ENCODE results near the gene ARSH.
A peak's percentile ranks its signal among the peaks of the same experiment; 100 is the strongest.
"Not testable (repeated sequence)": the region's sequence is repeated elsewhere in the genome, so short reads cannot be mapped to it uniquely, and the experiment has no call there.

Gene ARSH

GRCh38 chrX:2984342-2984741 lies 22.0 kb upstream of the ARSH start:
- H3K36me3 Mint-ChIP-seq (ENCODE audit: low read depth): no peaks in the 10 kb centered on the region

DNA sequence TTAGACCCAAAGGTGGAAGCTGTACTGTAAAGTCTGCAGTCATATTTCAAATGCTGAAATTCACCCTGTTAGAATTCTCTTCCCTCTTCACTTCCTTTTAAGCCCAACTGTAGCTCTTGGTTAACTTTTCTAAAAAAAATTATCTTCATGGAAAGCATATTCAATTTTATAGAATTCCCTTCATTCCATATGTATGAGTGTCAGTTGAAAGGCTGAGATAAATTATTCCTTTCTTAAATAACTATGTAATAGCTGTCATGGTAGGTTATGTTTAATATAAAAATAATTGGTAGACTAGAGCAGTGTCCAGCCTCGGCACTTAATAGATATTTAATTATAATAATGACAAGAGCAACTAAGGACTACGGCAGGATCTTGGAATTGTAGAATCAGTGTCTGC lies 16.8 kb upstream of the ARSH start:
- DNase-seq (ENCODE audit: low spot score): no peak
- H3K36me3 Mint-ChIP-seq (ENCODE audit: low read depth): no peaks in the 10 kb centered on the region

More at GRCh38 chrX:2984342-2984741, 22.0 kb upstream of the ARSH start:
- H3K4me3 Mint-ChIP-seq: no peak overlapping the region
- H3K27ac Mint-ChIP-seq: no peak overlapping the region
- H3K4me1 Mint-ChIP-seq (ENCODE audit: low read depth): no peaks in the 10 kb centered on the region
- no peaks in the 10 kb centered on the region for H3K27me3 Mint-ChIP-seq (ENCODE audit: low read depth)
- H3K9me3 Mint-ChIP-seq: no peaks in the 10 kb centered on the region
- DNase-seq (ENCODE audit: low spot score): no peak

GRCh38 chrX:3010532-3010931 lies 4.2 kb downstream of the ARSH start:
- Mint-ChIP-seq H3K27ac (no peak overlapping the region), H3K27me3 (ENCODE audit: low read depth) (no peaks in the 10 kb centered on the region), H3K9me3 (peaks cover 11% of the 10 kb centered on the region), H3K36me3 (ENCODE audit: low read depth) (no peaks in the 10 kb centered on the region), H3K4me3 (no peak overlapping the region), H3K4me1 (ENCODE audit: low read depth) (no peaks in the 10 kb centered on the region)
- no peak for DNase-seq (ENCODE audit: low spot score)

More for the DNA sequence above, 16.8 kb upstream of the ARSH start:
- Mint-ChIP-seq H3K9me3 (no peaks in the 10 kb centered on the region), H3K27ac (no peak overlapping the region), H3K4me3 (no peak overlapping the region), H3K4me1 (ENCODE audit: low read depth) (no peaks in the 10 kb centered on the region), H3K27me3 (ENCODE audit: low read depth) (no peaks in the 10 kb centered on the region)

DNA sequence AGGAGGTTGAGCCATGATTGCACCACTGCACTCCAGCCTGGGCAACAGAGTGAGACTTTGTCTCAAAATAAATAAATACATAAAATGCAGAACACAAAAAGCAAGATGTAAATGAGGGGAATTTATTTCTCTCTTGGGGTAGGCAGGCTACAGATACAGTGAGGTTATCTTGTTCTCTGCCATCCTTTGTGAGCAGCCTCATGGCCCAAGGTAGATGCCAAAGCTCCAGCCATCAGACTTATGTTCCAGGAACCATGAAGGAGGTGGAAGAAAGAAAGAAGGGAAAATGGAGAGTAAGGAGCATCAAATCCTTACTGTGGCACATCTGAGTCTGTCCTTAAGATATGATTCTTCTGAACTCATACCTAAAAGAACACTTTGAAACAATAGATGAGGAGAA lies 11.1 kb downstream of the ARSH start:
- H3K9me3 Mint-ChIP-seq: peaks cover 7% of the 10 kb centered on the region
- H3K27me3 Mint-ChIP-seq (ENCODE audit: low read depth): no peaks in the 10 kb centered on the region
- H3K4me3 Mint-ChIP-seq: no peak overlapping the region
- no peaks in the 10 kb centered on the region for H3K4me1 Mint-ChIP-seq (ENCODE audit: low read depth)
- H3K27ac Mint-ChIP-seq: no peak overlapping the region
- DNase-seq (ENCODE audit: low spot score): no peak
- no peaks in the 10 kb centered on the region for H3K36me3 Mint-ChIP-seq (ENCODE audit: low read depth)

GRCh38 chrX:3024176-3024575 lies 17.8 kb downstream of the ARSH start:
- Mint-ChIP-seq H3K4me3 (no peak overlapping the region), H3K9me3 (no peaks in the 10 kb centered on the region), H3K4me1 (ENCODE audit: low read depth) (no peaks in the 10 kb centered on the region), H3K36me3 (ENCODE audit: low read depth) (no peaks in the 10 kb centered on the region), H3K27me3 (ENCODE audit: low read depth) (no peaks in the 10 kb centered on the region), H3K27ac (no peak overlapping the region)
- DNase-seq (ENCODE audit: low spot score): no peak

GRCh38 chrX:3026074-3026815 lies 19.9 kb downstream of the ARSH start:
- DNase-seq (ENCODE audit: low spot score): no peak
- Mint-ChIP-seq H3K27ac (no peak overlapping the region), H3K9me3 (no peaks in the 10 kb centered on the region), H3K27me3 (ENCODE audit: low read depth) (no peaks in the 10 kb centered on the region), H3K4me1 (ENCODE audit: low read depth) (no peaks in the 10 kb centered on the region), H3K36me3 (ENCODE audit: low read depth) (no peaks in the 10 kb centered on the region), H3K4me3 (no peak overlapping the region)

DNA sequence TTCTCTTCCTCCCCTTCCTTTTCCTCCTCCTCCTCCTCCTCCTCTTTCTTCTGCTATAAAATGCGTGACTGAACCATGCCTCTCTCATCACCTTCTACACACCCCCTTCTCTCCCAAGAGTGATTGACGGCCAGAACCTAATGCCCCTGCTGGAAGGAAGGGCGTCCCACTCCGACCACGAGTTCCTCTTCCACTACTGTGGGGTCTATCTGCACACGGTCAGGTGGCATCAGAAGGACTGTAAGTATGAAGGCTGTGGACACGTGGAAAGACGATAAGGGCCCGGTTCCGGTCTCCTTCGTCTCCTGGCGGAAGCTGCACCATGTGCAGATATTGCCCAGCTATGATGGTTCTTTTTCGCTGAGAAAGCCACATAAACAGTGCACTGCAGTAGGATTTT lies 22.8 kb downstream of the ARSH start:
- H3K27ac Mint-ChIP-seq: no peak overlapping the region
- H3K4me3 Mint-ChIP-seq: no peak overlapping the region
- DNase-seq (ENCODE audit: low spot score): no peak
- no peaks in the 10 kb centered on the region for H3K9me3 Mint-ChIP-seq
- H3K4me1 Mint-ChIP-seq (ENCODE audit: low read depth): no peaks in the 10 kb centered on the region
- no peaks in the 10 kb centered on the region for H3K36me3 Mint-ChIP-seq (ENCODE audit: low read depth)
- H3K27me3 Mint-ChIP-seq (ENCODE audit: low read depth): no peaks in the 10 kb centered on the region

DNA sequence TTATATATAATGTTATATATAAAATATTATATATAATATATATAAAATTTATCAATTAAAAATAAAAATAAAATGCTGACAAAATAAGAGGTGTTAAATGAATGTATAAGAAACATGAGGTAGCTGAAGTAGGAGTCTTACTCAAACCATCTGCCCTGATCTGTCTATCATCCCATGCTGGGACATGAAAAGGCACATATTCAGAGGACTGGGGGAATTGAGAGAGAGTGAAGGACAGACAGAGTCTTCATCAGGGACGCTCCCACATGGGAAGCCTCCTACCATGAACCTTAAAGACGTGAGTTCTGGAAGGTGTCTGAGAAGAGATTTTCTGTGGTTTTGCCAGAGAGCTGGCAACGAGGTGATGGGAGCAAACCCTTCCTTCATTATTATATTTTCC lies 30.9 kb downstream of the ARSH start:
- Mint-ChIP-seq H3K4me1 (ENCODE audit: low read depth) (no peaks in the 10 kb centered on the region), H3K27me3 (ENCODE audit: low read depth) (no peaks in the 10 kb centered on the region), H3K27ac (no peak overlapping the region), H3K36me3 (ENCODE audit: low read depth) (no peaks in the 10 kb centered on the region), H3K4me3 (no peak overlapping the region), H3K9me3 (no peaks in the 10 kb centered on the region)
- DNase-seq (ENCODE audit: low spot score): no peak

DNA sequence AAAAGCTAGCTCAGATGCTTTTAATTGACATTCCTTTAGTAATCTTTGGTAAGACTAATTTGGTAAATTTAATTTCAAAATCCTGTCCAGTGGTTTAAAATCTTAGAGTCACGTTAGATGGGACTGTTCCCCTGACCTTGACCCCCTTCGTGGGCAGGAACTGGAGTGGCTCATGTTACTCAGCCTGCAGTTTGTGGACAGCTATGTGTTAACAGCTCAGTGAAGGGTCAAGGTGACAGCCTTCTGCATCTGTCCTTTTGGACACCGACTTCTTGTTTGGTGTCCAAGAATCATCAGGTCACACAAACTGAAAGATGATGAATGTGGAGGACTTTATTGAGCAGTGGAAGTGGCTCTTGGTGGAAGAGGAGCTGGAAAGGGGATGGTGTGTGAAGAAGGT lies 37.9 kb downstream of the ARSH start:
- Mint-ChIP-seq H3K4me3 (no peak overlapping the region), H3K36me3 (ENCODE audit: low read depth) (no peaks in the 10 kb centered on the region), H3K9me3 (no peaks in the 10 kb centered on the region), H3K4me1 (ENCODE audit: low read depth) (peaks cover 7% of the 10 kb centered on the region), H3K27me3 (ENCODE audit: low read depth) (no peaks in the 10 kb centered on the region), H3K27ac (no peak overlapping the region)
- no peak for DNase-seq (ENCODE audit: low spot score)

DNA sequence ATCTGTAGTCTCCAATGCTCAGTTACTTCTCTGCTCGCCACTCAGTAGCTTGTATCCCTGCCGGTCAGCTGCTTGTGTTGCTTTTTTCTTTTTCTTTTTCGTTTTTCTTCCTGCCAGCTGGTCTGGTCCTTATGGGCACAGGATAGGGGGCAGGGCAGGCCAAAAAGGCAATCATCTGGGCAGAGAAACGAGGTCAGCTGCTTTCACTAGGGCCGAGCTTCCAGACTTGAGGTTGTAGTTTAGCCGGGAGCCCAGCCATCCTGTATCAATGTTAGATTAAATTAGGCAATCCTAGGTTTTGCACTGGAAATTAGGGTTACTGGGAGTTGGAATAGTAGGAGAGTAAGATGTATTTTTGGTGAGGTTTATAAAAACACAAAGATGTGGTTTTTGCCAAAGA lies 38.3 kb downstream of the ARSH start:
- Mint-ChIP-seq H3K9me3 (no peaks in the 10 kb centered on the region), H3K36me3 (ENCODE audit: low read depth) (no peaks in the 10 kb centered on the region), H3K4me1 (ENCODE audit: low read depth) (peaks cover 7% of the 10 kb centered on the region), H3K4me3 (no peak overlapping the region), H3K27me3 (ENCODE audit: low read depth) (no peaks in the 10 kb centered on the region), H3K27ac (no peak overlapping the region)
- no peak for DNase-seq (ENCODE audit: low spot score)

GRCh38 chrX:3046253-3047240 lies 40.2 kb downstream of the ARSH start:
- Mint-ChIP-seq H3K9me3 (no peaks in the 10 kb centered on the region), H3K4me3 (peak overlapping the region; percentile 62), H3K27me3 (ENCODE audit: low read depth) (no peaks in the 10 kb centered on the region), H3K27ac (peak overlapping the region; percentile 83), H3K4me1 (ENCODE audit: low read depth) (peaks cover 7% of the 10 kb centered on the region), H3K36me3 (ENCODE audit: low read depth) (no peaks in the 10 kb centered on the region)
- DNase-seq (ENCODE audit: low spot score): no peak

GRCh38 chrX:3050523-3051175 lies 44.3 kb downstream of the ARSH start:
- H3K27ac Mint-ChIP-seq; DNase-seq (ENCODE audit: low spot score); H3K27me3 Mint-ChIP-seq (ENCODE audit: low read depth); H3K36me3 Mint-ChIP-seq (ENCODE audit: low read depth); H3K4me3 Mint-ChIP-seq; H3K9me3 Mint-ChIP-seq; H3K4me1 Mint-ChIP-seq (ENCODE audit: low read depth): not testable (repeated sequence)

DNA sequence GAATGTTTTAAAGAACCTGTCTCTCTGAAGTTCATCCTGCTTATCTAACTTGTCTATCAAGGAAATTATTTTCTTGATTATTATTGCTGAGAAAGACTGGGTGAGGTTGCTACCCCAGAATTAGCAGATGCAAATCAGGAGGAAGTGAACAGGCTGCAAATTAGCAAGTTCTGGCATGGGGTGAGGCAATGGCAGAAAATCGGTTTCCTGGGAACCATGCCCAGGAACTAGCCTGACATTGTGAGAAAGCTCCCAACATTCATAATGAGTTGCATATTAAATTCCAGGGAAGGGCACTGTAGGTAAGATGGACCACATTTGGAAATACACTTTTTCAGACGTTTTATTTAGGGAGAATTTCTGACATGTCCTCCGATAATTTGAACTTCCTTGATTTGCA lies 46.5 kb downstream of the ARSH start:
- DNase-seq (ENCODE audit: low spot score): no peak
- H3K27me3 Mint-ChIP-seq (ENCODE audit: low read depth): no peaks in the 10 kb centered on the region
- no peak overlapping the region for H3K4me3 Mint-ChIP-seq
- H3K4me1 Mint-ChIP-seq (ENCODE audit: low read depth): no peaks in the 10 kb centered on the region
- H3K36me3 Mint-ChIP-seq (ENCODE audit: low read depth): no peaks in the 10 kb centered on the region
- H3K9me3 Mint-ChIP-seq: no peaks in the 10 kb centered on the region
- H3K27ac Mint-ChIP-seq: no peak overlapping the region

GRCh38 chrX:3066555-3066954 lies 60.2 kb downstream of the ARSH start:
- Mint-ChIP-seq H3K4me3 (no peak overlapping the region), H3K27ac (no peak overlapping the region), H3K4me1 (ENCODE audit: low read depth) (no peaks in the 10 kb centered on the region), H3K9me3 (no peaks in the 10 kb centered on the region), H3K36me3 (ENCODE audit: low read depth) (no peaks in the 10 kb centered on the region), H3K27me3 (ENCODE audit: low read depth) (no peaks in the 10 kb centered on the region)
- no peak for DNase-seq (ENCODE audit: low spot score)

Measured in T-helper 2 cell treated with Interferon-gamma antibody and Interleukin-4, amounts not matched to agents 5 μg/mL and 100 μg/mL, for 36 hours (primary cell).